Suppressor macrophage treated with lipopolysaccharide for 1 hour (primary cell): ENCODE results near the gene RIPOR2.
A peak's percentile ranks its signal among the peaks of the same experiment; 100 is the strongest.
"Not testable (repeated sequence)": the region's sequence is repeated elsewhere in the genome, so short reads cannot be mapped to it uniquely, and the experiment has no call there.

Experiments
- DNase-seq, 3 donors: peaks; one replicate each; pipeline ENCODE4 v3.0.0-alpha.2; 2020 to 2022

RIPOR2 gene

DNA sequence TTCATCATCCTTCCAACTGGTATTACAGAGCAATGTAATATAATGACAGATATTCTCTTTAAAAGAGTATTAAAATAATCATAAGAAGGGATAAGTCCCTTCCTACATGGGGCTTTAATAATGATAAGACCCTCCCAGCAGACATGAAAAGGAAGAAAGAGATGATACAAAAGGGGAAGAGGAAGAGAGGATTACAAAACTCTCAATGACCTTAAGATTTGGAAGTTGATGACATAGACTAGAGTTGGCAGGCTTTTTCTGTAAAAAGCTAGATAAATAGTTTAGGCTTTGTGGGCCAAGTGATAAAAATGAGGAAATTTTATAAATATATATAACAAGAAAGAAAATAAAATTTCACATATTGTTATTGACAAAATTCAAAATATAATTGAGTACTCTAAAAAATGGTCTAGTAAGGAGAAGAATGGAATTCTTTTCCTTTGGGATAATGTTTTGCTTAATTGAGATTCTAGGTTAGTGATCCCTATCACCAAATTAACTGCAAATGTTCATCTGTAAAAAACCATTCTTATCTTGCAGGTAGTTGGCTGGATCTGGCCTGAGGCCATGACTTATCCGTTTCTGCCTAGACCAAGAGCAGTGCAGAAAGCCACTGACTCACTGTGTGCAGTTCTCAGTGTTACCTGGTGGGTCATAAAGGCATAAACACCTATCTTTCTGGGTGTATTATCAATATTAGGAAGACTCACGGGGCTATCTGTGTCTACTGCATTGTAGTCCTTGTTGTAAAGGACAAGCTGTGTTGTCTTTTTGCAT lies 11.0 kb downstream of the RIPOR2 start:
- peak in 2 of 3 donors; percentile 57 to 65 for DNase-seq

GRCh38 chr6:24923885-24924401 lies 11.8 kb downstream of the RIPOR2 start:
- no peak for DNase-seq

DNA sequence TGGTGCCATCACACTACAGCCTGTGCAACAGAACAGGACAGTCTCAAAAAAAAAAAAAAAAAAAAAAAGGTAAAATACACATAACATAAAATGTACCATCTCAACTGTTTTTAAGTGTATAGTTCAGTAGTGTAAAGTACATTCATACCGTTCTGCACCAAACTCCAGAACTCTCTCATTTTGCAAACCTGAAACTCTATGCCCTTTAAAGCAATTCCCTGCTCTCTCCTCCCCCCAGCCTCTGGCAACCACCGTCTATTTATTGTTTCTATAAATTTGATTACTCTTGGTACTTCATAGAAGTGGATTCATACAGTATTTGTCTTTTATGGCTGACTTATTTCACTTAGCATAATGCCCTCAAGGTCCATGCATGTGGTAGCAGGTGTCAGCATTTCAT lies 12.9 kb downstream of the RIPOR2 start:
- DNase-seq: no peak

- DNase-seq: peak; percentile 67 to 84 (median 84)
Observed at GRCh38 chr6:24922170-24922569, 13.6 kb downstream of the RIPOR2 start.

- no peak for DNase-seq
Observed at GRCh38 chr6:24920136-24920535, 15.6 kb downstream of the RIPOR2 start.

DNA sequence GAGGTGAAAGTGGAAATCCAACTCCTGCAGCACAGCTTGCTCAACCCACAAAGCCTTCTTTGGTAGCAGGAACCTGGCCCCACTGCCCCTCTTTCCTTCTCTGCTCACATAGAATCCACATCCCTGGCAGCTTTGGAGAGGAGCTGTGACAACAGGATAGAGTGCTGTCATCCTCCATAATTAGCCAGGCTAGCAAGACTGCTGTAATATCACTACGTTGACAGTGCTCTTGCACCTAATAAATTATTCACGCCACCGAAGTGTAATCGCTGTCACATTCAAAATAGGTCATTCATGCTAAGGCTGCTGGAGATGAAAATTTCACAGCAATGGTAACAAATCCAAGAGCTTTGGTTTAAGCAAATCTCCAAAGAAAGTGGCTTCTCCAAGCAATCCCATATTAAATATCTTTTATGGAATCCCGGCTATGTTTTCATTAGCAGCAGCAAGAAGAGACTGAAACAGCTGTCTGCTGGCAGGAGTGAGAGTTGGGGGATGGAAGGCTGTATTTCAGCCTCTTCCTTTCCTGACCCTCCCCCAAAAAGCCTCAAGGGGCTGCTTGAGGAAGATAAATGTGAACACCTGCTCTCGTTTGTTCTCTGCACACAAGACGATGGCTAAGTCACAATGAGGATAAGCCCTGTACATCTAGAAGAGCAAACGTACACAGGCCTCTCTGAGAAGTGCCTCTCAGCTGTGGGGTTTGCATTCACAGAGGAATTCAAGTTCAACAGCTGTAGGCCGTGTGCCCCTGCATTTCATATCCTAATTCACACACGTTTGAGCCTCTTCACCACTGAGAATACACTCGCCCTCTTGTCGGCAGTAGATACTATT lies 16.5 kb downstream of the RIPOR2 start:
- DNase-seq: peak in 2 of 3 donors; percentile 45 to 53

- no peak for DNase-seq
Observed at GRCh38 chr6:24918641-24919055, 17.1 kb downstream of the RIPOR2 start.

DNA sequence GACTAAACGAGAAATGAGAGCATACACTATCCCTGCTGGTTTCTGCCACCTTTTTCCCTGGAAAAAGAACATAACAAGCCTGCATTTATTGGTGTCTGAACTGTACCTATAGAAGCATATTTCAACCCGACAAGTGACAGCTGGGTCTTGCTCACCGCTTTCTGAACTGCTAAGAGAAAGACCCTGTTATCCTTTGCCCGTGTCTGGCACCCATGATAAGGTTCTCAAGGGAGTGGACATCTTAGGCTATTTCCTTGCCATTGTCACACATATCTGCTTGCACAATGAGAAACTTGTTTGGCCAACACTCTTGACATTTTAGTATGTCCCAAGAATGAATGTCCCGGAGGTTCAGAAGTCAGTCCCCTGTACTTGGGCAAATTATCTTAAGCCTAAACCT lies 19.3 kb downstream of the RIPOR2 start:
- DNase-seq: no peak

- no peak for DNase-seq
Observed at GRCh38 chr6:24915641-24916040, 20.1 kb downstream of the RIPOR2 start.

DNA sequence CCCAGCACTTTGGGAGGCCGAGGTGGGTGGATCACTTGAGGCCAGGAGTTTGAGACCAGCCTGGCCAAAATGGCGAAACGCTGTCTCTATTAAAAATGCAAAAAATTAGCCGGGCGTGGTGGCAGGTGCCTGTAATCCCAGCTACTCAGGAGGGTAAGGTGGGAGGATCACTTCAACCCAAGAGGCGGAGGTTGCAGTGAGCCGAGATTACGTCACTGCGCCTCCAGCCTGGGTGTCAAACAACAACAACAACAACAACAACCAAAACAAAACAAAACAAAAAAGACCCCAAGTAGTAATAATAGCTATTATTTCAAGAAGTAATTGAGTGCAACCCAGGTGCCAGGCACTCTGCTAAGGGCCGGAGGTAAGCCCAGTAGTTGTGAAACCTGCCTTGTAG lies 21.7 kb downstream of the RIPOR2 start:
- not testable (repeated sequence) for DNase-seq

- DNase-seq: peak in 2 of 3 donors; percentile 32 to 39
Observed at GRCh38 chr6:24911796-24912382, 23.9 kb downstream of the RIPOR2 start.

GRCh38 chr6:24910961-24911725 lies 24.6 kb downstream of the RIPOR2 start:
- DNase-seq: peak; percentile 52 to 71 (median 57)

GRCh38 chr6:24910331-24910960 lies 25.3 kb downstream of the RIPOR2 start:
- DNase-seq: peak in 1 of 3 donors; percentile 17

GRCh38 chr6:24909241-24910216 lies 26.2 kb downstream of the RIPOR2 start:
- DNase-seq: peak in 1 of 3 donors; percentile 11

DNA sequence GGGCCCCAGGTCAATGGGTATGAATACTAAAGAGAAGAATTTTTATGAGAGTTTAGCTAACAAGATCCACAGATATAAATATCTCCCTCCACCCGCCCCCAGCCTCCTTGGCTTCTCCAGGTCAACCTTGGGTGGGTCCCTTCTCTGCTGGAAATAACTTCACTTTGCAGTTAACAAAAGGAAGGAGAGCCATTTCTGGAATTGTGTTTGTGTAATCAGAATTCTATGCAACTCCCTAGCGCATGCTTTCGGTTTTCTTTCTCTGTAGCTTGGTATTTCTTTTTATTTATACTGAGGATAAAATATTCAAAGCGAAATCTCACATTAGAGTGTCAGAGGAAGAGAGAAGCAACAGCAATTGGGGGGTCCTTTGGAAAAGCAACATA lies 27.1 kb downstream of the RIPOR2 start:
- DNase-seq: peak in 2 of 3 donors; percentile 12 to 35

GRCh38 chr6:24907919-24908649 lies 27.7 kb downstream of the RIPOR2 start:
- DNase-seq: no peak

DNA sequence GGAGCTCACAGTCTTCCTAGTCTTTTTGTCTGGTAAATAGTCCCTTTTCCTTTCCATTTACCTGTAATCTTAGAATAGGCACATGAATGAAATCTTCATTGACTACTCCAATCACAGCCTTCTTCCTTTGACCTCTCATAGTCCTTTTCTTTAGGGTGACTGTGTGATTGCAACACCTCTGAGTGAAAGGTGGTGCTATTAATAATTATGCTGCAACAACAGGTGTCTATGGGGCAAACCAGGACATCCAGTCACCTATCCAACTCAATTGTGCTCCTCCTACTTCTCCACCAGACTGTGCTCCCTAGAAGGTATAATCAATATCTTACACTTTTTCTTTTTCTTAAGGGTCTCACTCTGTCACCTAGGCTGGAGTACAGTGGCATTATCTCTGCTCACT lies 29.4 kb downstream of the RIPOR2 start:
- DNase-seq: no peak

GRCh38 chr6:24905483-24905882 lies 30.3 kb downstream of the RIPOR2 start:
- DNase-seq: no peak

DNA sequence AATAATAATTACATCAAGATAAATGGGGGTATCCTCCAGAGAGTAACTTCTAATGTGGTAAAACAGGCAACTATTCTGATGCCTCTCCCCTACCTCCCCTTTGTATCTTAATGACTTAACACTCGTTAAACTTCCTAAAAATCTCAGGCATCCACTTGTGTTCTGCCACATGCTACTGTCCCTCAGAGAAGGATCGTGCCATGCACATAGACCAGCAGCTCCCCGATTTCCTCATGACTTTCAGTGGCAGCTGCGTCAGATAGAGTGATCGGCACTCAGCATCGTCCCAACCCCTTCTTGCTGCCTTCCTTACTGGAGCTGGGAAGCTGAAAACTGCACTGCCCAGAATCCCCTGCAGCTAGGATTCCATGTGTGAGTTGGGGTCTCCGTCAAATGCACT lies 32.1 kb downstream of the RIPOR2 start:
- no peak for DNase-seq

DNA sequence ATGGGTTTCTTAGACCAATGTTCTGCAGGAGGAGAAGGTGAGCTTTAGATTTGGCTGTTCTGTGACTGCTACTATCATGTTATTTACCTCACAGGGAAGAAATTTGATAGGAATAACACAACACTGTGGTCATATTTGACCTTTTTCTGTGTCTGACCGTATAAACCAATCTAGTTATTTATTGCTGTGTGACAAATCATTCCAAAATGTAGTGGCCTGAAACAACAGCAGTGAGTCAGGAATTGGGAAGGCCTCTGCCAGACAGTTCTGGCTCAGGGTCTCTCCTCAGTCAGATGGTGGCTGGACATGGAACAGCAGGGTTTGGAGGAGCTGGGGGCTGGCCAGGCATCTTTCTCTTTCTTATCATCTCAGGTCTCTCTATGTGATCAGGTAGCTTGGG lies 33.0 kb downstream of the RIPOR2 start:
- DNase-seq: no peak
